ENCODE measurements around the gene MYO1G.

MYO1G gene

GRCh38 chr7:44981035-44981706 is 2.4 kb upstream of the MYO1G start:
- DNase-seq (ENCODE audit: low read depth in 2 of 2), result no peak

GRCh38 chr7:44980393-44981034 is 1.7 kb upstream of the MYO1G start:
- DNase-seq (ENCODE audit: low read depth in 2 of 2), result peak; percentile 41 to 80

GRCh38 chr7:44979481-44980392 is 922 bp upstream of the MYO1G start:
- no peak for DNase-seq (ENCODE audit: low read depth in 2 of 2)

- no peak for DNase-seq (ENCODE audit: low read depth in 2 of 2)
Measured at GRCh38 chr7:44977959-44978335, 868 bp downstream of the MYO1G start.

GRCh38 chr7:44977304-44977958 is 1.4 kb downstream of the MYO1G start:
- peak in 1 of 2 experiments; percentile 80 for DNase-seq (ENCODE audit: low read depth in 2 of 2)

- DNase-seq (ENCODE audit: low read depth in 2 of 2), result no peak
Measured at GRCh38 chr7:44976746-44977196, 2.0 kb downstream of the MYO1G start.

GRCh38 chr7:44976040-44976745 is 2.6 kb downstream of the MYO1G start:
- DNase-seq (ENCODE audit: low read depth in 2 of 2), result no peak

GRCh38 chr7:44975331-44976039 is 3.3 kb downstream of the MYO1G start:
- no peak for DNase-seq (ENCODE audit: low read depth in 2 of 2)

- no peak for DNase-seq (ENCODE audit: low read depth in 2 of 2)
Measured at GRCh38 chr7:44974549-44974948, 4.3 kb downstream of the MYO1G start.

GRCh38 chr7:44973610-44974401 is 5.0 kb downstream of the MYO1G start:
- DNase-seq (ENCODE audit: low read depth in 2 of 2), result no peak

- no peak for DNase-seq (ENCODE audit: low read depth in 2 of 2)
Measured at GRCh38 chr7:44972562-44972961, 6.3 kb downstream of the MYO1G start.

GRCh38 chr7:44971902-44972441 is 6.8 kb downstream of the MYO1G start:
- DNase-seq (ENCODE audit: low read depth in 2 of 2), result no peak

GRCh38 chr7:44971188-44971901 is 7.5 kb downstream of the MYO1G start:
- no peak for DNase-seq (ENCODE audit: low read depth in 2 of 2)

GRCh38 chr7:44970523-44971051 is 8.2 kb downstream of the MYO1G start:
- no peak for DNase-seq (ENCODE audit: low read depth in 2 of 2)

- DNase-seq (ENCODE audit: low read depth in 2 of 2), result no peak
Measured at GRCh38 chr7:44969701-44970522, 8.9 kb downstream of the MYO1G start.

GRCh38 chr7:44969049-44969700 is 9.6 kb downstream of the MYO1G start:
- no peak for DNase-seq (ENCODE audit: low read depth in 2 of 2)

All from stimulated activated CD4-positive, alpha-beta T cell treated with anti-CD3 and anti-CD28 coated beads, Interleukin-12 subunit alpha, Interleukin-12 subunit beta, amount 100 ng/mL, for 24 hours (primary cell).